ENCODE measurements around the gene SHOX.
"Not testable (repeated sequence)": the region's sequence is repeated elsewhere in the genome, so short reads cannot be mapped to it uniquely, and the experiment has no call there.

DNA sequence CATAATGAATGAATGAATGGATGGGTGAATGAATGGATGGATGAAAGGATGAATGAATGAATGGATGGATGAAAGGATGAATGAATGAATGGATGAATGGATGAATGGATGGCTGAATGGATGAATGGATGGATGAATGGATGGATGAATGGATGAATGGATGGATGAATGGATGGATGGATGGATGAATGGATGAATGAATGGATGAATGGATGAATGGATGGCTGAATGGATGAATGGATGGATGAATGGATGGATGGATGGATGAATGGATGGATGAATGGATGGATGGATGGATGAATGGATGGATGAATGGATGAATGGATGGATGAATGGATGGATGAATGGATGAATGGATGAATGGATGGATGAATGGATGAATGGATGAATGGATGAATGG, 12.3 kb upstream of the SHOX start:
- not testable (repeated sequence) for TF ChIP-seq EZH2 (optimal IDR thresholded peaks at IDR 0.05; ENCODE audit: low read depth, low read length); EZH2phosphoT487 (IDR thresholded peaks at IDR 0.05; ENCODE audit: low read length)
- TF ChIP-seq, protein P1, sequence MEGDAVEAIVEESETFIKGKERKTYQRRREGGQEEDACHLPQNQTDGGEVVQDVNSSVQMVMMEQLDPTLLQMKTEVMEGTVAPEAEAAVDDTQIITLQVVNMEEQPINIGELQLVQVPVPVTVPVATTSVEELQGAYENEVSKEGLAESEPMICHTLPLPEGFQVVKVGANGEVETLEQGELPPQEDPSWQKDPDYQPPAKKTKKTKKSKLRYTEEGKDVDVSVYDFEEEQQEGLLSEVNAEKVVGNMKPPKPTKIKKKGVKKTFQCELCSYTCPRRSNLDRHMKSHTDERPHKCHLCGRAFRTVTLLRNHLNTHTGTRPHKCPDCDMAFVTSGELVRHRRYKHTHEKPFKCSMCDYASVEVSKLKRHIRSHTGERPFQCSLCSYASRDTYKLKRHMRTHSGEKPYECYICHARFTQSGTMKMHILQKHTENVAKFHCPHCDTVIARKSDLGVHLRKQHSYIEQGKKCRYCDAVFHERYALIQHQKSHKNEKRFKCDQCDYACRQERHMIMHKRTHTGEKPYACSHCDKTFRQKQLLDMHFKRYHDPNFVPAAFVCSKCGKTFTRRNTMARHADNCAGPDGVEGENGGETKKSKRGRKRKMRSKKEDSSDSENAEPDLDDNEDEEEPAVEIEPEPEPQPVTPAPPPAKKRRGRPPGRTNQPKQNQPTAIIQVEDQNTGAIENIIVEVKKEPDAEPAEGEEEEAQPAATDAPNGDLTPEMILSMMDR (IDR thresholded peaks at IDR 0.05; ENCODE audit: low read length), result not testable (repeated sequence)

Measured in MM.1S (cell line).